Omental fat pad (tissue), 4 donors: ENCODE data around the gene CFAP221. TPM values are rescaled to one million over a fixed set of nuclear protein-coding genes. Genes with fewer than 3 reads are reported as not detected.

Experiments used
- ATAC-seq: fragments of 150-250 bp; one replicate; pipeline ENCODE4 v1.9.1; 2016; ENCODE audit warnings: mild to moderate bottlenecking, moderate library complexity; ENCODE audit not compliant: low FRiP score
- DNase-seq: peaks from one replicate; pipeline ENCODE4 v3.0.0-alpha.2; 2019; ENCODE audit warnings: low spot score
- CTCF ChIP-seq, 3 donors: fragments of 450-650 bp; IDR thresholded peaks; one replicate each; pipeline ENCODE4 v1.5.1; 2016 to 2017; ENCODE audit warnings: antibody characterized with exemption in 3 of 3, mild to moderate bottlenecking in 3 of 3, moderate library complexity in 2 of 3
- total RNA-seq, 4 donors: library from RNA; depleted of rRNA; stranded (reverse); fragments of >200 nt; gene quantifications; one replicate each; pipeline ENCODE4 v1.1.0, GENCODE V29; 2016

Gene CFAP221
- total RNA-seq, 4 donors from 2014 or later: 1.2 to 1.7 (median 1.3) TPM; not detected in 1

- no peak for DNase-seq
- no peak for ATAC-seq
- TF ChIP-seq CTCF (IDR thresholded peaks at IDR 0.05): no peak
Observed at GRCh38 chr2:119693967-119694366, 149.7 kb downstream of the CFAP221 start.

GRCh38 chr2:119694470-119694844, 150.2 kb downstream of the CFAP221 start:
- no peak for TF ChIP-seq CTCF (IDR thresholded peaks at IDR 0.05)
- DNase-seq: no peak
- no peak for ATAC-seq

GRCh38 chr2:119694845-119695521, 150.7 kb downstream of the CFAP221 start:
- no peak for ATAC-seq

GRCh38 chr2:119696005-119696404, 151.8 kb downstream of the CFAP221 start:
- no peak for TF ChIP-seq CTCF (IDR thresholded peaks at IDR 0.05)
- no peak for ATAC-seq

More at GRCh38 chr2:119694845-119695521, 150.7 kb downstream of the CFAP221 start:
- no peak for TF ChIP-seq CTCF (IDR thresholded peaks at IDR 0.05)
- DNase-seq: no peak

GRCh38 chr2:119696494-119697030, 152.3 kb downstream of the CFAP221 start:
- DNase-seq: no peak
- no peak for ATAC-seq
- no peak for TF ChIP-seq CTCF (IDR thresholded peaks at IDR 0.05)

More at GRCh38 chr2:119696005-119696404, 151.8 kb downstream of the CFAP221 start:
- DNase-seq: no peak

GRCh38 chr2:119697290-119698020, 153.2 kb downstream of the CFAP221 start:
- ATAC-seq: no peak
- no peak for TF ChIP-seq CTCF (IDR thresholded peaks at IDR 0.05)

More at GRCh38 chr2:119697290-119698020, 153.2 kb downstream of the CFAP221 start:
- DNase-seq: no peak
